GM18502 (cell line): ENCODE data around the gene ZBTB24.

Source experiments
- ATAC-seq: cut with Tn5 transposase; IDR thresholded peaks from one replicate; pipeline ENCODE4 v1.9.1; 2021; ENCODE audit warnings: mild to moderate bottlenecking; ENCODE audit not compliant: unreplicated experiment, poor library complexity

ZBTB24 gene

DNA sequence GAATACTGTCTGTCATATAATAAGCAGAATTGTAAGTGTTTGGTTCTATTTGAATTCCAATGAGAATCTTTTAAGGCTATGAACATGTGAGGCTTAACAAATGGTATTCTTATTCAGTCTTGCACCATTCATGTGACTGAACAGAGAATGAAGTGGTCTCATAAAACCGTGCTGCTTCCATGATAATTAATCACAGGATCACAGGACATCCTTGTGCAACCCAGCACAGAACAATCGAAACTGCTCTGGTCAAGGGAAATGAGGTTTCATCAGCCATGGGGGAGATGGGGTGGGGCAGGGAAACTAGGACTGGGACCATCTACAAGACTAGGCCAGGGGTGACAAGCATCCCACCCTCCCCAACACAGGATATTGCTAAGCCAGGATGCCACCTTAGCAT, 48.6 kb downstream of the ZBTB24 start:
- no peak for ATAC-seq

DNA sequence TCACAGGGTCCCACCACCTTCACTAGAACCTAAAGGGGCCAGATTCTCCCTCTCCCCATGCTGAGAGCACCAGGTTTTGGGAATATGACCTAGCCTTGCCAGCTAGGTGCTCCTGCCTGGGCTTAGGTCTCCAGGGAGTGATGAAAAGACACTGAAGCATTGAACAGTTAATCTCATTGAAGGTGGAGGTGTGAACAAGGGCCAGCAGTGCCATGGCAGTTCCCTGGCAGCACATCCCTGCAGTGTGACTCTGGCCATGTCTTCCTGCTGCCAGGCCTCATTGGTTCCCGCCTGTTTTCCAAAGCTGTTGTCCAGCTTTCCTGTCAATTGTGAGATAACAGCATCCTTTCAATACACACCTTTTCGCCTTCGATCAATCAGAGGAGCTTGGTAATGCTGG, 53.5 kb downstream of the ZBTB24 start:
- ATAC-seq, result no peak

DNA sequence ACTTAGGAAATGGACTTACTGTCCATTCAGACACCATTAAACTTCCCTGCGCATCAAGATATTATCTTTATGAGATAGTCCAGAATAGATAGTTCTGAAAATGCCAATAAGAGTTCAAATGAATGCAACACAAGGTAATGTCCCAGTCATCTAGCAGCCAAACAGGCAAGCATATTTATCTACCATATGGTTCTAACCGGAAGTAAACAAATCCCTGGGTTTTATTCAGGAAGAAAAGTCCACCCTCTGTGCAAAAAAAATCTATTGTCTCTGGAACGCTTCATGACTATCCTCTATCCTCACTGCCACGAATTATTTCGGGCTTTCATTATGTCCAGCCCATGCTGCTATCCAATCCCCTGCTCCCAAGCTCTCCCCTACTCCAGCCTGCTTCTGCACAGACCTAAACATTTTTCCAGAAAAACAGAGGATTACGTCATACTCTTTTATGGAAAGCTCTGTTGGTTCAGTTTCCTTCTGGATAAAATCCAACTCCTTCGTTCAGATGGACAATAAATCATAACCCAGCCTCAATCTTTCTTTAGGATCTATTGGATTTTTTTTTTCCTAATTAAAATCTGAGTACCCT, 54.0 kb downstream of the ZBTB24 start:
- no peak for ATAC-seq

DNA sequence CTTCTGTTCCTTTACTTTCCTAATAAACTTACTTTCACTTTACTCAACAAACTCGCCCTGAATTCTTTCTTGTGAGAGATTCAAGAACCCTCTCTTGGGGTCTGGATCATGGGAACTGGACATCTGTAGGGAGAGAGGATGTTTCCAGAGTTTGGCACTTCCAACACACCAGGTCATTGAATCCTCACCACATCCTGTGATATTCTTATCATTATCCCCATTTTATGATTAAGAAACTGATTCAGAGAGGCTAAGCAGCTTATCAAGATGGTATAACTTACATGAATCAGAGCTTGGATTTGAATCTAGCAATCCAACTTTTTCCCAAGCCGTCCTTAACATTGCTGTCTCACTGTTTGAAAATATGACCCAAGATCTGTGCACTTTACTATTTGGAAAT, 58.1 kb downstream of the ZBTB24 start:
- ATAC-seq, result no peak

DNA sequence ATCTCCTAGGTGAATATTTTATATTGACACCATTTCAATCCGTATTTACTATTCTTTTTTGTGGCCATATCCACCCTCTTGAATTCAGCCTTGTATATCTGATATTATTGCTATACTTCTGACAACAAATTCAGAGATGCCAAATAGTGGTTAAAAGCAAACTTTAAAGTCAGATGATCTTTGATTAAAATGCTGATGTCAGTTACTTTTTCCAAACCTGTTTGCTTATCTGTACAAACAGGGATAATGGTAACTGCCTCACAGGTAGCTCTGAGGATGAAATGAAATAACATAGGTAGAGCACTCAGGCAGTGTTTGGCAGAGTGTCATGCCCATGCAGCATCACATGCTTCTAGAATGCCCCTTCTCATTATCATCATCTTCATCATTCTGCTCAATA, 61.8 kb downstream of the ZBTB24 start:
- ATAC-seq, result no peak

DNA sequence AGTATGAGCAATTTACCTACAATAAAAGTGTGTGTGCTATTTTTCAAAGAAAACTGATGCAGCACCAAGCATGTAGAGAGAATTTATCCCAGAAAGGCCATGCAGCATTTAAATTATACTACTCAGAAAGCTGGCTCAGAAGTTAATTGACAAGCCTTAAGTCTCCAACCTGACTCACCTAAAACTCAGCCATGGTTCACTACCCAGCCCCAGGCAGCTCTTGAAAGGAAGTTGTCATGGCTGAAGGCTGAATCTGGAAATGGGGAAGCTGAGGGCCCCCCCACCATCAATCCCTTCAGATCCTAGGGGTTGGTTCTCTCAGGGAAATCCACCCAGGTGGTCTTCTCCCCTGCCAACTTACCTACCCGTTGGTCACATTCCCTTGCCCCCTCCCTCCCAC, 62.3 kb downstream of the ZBTB24 start:
- ATAC-seq, result no peak

DNA sequence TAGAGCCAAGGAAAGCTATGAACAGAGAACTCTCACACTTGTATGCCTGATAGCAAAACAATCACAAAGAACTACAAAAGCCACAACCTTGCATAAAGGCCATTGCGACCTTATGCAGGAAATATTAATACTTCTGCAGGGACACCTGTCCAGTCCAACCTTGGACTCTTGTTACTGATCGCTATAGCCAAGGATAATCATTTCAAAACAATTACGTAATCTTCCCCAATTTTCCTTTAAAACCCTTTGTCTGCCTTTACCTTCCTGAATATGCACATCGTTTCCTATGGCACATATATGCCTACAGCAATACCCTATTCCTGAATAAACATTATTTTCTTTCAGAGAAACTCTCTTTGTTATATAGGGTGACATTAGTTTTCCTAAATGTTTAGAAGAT, 65.4 kb downstream of the ZBTB24 start:
- ATAC-seq, result no peak
